HG02588 (cell line): ENCODE data around the gene FOXI3.

Experiments used
- ATAC-seq: cut with Tn5 transposase; IDR thresholded peaks from one replicate; pipeline ENCODE4 v1.9.1; 2021; ENCODE audit warnings: mild to moderate bottlenecking, moderate library complexity; ENCODE audit not compliant: unreplicated experiment

FOXI3 gene

GRCh38 chr2:88452565-88452905 is at the start of gene FOXI3:
Gene FOXI3, minus strand, starts transcription at chr2:88452693. Its CDS starts 158 bp downstream, at chr2:88452535.
- ATAC-seq = no peak

DNA sequence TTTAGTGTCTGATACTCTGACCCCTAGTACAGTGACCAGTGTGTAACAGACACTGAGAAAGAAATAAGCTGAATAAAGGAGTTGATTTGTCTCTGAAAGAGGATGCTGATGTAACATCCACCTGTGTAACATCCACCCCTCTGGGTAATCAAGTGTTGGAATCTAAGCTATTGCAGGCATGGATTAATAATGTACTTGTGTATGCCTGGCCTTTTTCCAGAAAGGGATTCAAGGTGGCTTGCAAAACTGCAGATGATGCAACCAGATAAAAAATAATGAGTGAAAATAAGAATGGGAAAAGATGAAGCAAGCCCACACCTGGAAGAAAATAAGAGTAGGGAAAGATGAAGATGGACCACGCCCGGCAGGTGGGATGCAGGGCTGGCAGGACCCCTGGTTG is 48.2 kb upstream of the FOXI3 start:
- ATAC-seq = no peak

- ATAC-seq = no peak
Measured at GRCh38 chr2:88499204-88499603, 46.7 kb upstream of the FOXI3 start.

DNA sequence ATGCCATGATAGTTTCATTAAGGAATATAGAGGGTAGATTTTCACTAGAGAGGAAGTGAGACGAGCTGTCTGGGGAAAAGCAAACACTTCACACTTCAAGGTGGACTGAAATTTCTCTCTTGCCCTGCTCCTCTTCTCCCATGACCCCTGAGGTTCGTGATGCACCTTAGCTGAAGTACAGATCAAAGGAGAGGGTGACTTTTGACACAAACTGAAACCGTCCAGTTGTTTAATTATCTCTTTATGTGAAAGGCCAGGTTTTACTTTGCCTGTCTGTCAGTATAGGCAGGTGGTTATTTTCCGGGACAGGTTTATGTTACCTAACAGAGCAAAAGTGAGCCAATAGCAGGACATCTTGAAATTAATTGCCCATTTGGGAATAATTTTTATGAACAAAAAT is 41.0 kb upstream of the FOXI3 start:
- no peak for ATAC-seq

DNA sequence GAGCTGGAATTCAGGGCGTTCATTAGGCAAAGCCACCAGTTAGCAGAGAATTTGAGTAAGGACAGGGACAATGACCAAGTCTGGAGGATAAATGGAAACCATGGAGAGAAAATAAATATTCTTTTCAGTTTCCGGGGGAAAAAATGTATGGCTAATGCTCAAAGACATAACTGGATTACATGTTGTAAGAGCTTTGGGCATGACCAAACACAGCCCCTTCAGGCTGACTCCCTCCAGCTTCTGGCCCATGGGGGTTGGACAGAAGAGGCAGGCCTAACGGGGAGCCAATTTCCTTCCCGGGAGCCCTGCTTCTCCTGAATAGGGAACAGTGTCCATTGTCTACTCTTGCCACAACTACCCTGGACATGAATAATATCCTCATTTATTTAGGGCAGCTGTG is 39.5 kb upstream of the FOXI3 start:
- ATAC-seq = no peak

DNA sequence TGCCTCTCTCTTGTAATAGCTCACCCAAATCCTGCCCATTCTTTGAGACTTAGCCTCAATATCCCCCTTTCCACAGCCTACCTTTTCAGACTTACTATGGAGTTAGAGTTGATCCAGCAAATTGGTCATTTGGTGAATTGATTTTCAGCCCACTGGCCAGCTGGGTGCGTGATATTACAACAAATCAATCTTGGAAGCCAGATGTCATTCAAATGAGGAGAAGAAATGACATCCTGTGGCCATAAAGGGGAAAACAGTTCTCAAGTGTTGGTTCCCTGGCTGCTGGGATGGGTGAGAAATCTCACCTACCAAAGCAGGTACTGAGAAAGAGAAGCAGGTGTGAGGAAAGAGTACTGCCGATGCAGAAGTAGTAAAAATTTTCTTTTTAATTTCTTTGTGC is 36.7 kb upstream of the FOXI3 start:
- no peak for ATAC-seq

DNA sequence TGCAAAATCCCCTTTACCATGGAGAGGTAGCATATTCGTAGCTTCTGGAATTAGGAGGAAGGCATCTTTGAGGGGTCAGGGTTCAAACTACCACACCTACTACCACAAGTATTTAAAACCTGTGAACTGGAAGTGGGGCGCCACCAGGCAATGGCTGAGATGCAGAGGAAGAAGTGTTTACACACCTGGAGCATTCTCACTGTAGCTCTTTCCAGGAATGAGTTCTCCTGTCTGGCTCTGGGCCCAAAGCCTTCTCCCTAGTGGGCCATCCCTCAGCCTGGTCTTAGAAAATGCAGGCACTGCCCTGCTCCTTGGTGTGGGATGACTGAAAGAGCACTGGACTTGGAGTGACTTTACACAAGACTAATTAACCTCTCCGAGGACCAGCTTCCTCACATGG is 30.7 kb upstream of the FOXI3 start:
- ATAC-seq = no peak

GRCh38 chr2:88481691-88482336 is 29.3 kb upstream of the FOXI3 start:
- ATAC-seq = no peak

DNA sequence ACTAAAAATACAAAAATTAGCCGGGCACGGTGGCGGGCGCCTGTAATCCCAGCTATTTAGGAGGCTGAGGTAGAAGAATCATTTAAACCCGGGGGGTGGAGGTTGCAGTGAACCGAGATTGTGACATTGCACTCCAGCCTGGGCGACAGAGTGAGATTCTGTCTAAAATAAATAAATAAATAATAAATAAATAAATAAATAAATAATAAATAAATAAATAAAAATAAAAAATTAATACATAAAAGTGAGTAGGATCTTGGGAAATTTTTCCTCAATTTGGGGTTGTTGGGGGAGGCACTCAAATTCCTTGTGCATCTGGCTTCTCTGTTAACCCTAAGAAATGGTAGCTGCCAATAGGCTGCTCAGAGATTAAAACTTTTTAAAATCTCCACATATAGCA is 20.3 kb upstream of the FOXI3 start:
- ATAC-seq = no peak

DNA sequence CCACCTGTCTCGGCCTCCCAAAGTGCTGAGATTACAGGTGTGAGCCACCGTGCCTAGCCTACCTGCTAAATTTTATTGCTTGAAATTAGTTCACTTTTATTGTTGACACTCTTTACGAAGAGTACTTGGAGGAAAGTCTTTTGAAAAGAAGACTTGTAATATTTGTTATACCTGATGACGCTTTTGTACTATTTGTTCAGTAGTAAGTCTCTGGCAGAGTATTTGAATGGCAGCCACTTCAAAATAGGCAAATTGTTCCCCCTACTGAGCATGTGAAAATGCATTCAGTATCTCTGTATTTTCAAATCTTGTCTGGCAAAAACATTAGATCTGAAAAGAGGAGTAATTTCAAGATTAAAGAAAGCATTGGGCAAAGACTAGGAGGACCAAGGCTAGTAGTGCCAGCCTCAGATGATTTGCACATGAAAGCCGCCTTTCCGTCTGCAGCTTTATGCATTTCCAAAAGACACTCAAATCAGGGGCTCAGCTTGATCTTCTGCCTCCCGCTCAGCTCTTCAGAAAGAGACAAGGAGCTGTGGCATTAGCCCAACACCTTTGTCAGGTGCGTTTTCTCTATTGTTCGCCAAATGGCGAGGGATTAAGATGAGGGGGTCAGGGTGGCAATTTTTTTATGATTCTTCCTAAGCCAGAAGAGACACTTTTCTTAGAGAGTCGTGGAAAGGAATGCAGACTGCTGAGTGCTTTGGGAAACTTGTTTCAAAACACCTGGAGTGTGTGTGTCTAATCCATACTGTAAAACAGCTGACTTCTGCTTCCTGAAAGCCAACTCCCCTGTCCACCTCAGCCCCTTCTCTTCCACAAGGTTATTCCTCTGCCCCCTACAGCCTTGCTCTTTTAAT is 18.8 kb upstream of the FOXI3 start:
- no peak for ATAC-seq

- no peak for ATAC-seq
Measured at GRCh38 chr2:88469202-88470114, 17.0 kb upstream of the FOXI3 start.

- no peak for ATAC-seq
Measured at GRCh38 chr2:88464153-88464552, 11.7 kb upstream of the FOXI3 start.

GRCh38 chr2:88458633-88459032 is 6.1 kb upstream of the FOXI3 start:
- no peak for ATAC-seq

GRCh38 chr2:88452980-88453582 is 588 bp upstream of the FOXI3 start:
- ATAC-seq = no peak

GRCh38 chr2:88451811-88452564 is 505 bp downstream of the FOXI3 start:
- ATAC-seq = no peak

DNA sequence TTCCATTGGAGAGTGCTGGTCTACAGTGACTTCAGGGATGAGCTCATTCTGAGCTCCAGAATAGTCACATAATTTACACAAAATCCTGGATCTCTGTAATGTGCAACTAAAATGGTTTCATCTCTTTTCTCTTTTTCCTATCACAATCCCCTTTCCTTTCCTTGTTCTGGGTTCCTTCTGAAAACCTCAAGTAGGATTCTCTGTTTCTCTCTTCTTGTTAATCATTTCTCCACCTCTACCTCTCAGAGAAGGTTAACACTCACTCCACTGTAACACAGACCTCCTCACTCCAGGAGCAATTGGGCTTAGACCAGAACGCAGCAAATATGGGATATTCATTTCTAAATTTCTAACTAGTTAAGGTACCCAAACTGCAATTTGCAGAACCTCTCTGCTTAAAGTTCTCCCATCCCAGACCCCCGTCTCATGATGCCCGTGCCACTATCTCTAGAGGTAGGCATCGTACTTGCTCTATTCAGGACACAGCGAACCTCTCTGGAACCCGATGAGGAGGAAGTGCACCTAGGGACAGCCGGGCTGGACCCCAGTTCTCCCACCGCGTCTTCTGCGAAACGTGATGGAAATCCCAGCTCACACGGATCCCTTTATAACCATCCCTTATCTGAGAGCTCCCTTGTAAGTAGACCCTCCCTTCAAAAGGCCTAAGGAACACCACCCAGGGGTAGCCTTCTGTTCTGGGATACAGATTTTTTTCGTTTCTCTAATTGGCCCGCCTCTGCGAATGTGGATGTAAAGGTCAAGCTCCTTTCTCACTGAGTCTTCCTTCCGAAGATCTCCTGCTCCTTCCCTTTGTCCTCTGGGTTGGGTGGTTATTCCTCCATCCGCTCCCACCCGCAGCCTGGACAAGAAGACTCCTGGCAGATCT is 1.3 kb downstream of the FOXI3 start:
- no peak for ATAC-seq

DNA sequence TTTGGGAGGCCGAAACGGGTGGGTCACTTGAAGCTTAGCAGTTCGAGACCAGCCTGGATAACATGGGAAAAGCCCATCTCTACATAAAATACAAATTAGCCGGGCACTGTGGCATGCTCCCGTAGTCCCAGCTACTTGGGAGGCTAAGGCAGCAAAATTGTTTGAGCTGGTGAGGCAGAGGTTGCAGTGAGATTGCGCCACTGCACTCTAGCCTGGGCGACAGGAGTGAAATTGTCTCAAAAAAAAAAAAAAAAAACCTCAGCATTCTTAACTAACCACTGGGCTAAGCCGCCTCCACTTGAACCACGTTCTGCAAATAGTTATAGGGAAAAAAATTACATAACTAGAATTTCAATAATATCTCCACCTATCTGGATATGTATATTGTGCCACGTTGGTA is 2.3 kb downstream of the FOXI3 start:
- no peak for ATAC-seq

DNA sequence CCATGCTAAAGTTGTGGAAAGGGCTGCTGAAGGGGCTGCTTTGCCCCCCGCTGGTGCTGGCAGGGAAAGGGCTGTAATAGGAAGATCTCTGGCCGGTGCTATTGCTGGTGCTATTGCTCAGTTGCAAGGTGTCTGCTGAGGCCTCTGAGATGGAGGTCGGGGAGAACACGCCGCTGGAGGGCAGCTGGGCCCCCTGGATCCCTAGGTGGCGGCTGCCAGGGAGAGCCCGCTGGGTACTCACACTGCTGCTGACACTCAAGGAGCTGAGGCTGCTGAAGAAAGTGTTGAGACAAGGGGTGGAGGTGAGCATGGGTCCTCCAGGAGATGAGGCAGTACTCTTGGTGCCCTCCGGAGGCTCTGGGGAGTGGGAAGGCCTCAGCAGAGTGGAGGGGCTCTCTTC is 4.2 kb downstream of the FOXI3 start:
- ATAC-seq = no peak

DNA sequence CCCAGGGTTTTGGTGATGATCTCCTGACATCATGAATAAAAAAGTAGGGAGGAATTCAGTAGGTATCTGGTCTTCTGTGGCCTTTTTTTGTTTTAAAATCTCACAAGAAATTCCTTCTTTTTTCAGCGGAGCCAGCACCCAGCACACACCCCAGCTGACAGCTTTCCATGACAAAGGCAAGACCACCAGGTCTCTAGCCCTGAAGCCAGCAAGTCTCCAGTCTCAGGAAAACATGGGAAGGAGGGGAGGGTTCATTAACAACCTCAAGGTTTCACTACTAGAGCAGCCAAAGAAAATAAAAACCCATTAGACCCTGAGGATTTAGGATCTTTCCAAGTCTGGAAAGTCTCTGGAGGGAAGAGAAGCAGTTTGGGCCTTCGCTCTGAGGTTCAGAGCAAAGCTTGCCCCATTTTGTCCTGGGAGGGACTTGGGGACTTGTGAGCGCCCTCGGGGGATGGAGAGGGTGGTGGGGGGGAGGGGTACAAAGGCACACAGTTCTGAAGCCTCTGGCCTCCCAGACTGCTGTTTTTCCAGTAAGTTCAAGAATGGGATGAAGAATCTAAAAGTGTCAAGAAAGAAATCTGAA is 9.0 kb downstream of the FOXI3 start:
- no peak for ATAC-seq
